Right renal cortex interstitium (tissue), 3 donors: ENCODE measurements around the gene NID2. TPM values are rescaled to one million over a fixed set of nuclear protein-coding genes. Genes with fewer than 3 reads are reported as not detected.

ENCODE experiments used
- DNase-seq, 3 donors: peaks; one replicate each; pipeline ENCODE4 v3.0.0-alpha.2; 2013; ENCODE audit warnings: low read depth in 3 of 3, low spot score in 2 of 3
- polyA plus RNA-seq, 3 donors: library from polyadenylated mRNA; unstranded; fragments of 120-200 nt; gene quantifications; one replicate each; pipeline ENCODE4 v1.2.1, GENCODE V29; 2013; ENCODE audit not compliant: insufficient read length in 3 of 3

Gene NID2
- polyA plus RNA-seq, 3 donors, result 109 to 129 (median 117) TPM

- DNase-seq, result no peak
These were observed 39.0 kb downstream of the NID2 start for GRCh38 chr14:52029881-52030280.

GRCh38 chr14:52026901-52027300 lies 42.0 kb downstream of the NID2 start:
- DNase-seq, result no peak

GRCh38 chr14:52026017-52026660 lies 42.7 kb downstream of the NID2 start:
- no peak for DNase-seq

- DNase-seq, result no peak
These were observed 43.5 kb downstream of the NID2 start for GRCh38 chr14:52025310-52025709.

- DNase-seq, result no peak
These were observed 45.3 kb downstream of the NID2 start for GRCh38 chr14:52023518-52023917.

- no peak for DNase-seq
These were observed 46.8 kb downstream of the NID2 start for GRCh38 chr14:52021957-52022600.

- DNase-seq, result no peak
These were observed 47.8 kb downstream of the NID2 start for GRCh38 chr14:52020866-52021717.

- DNase-seq, result no peak
These were observed 48.6 kb downstream of the NID2 start for GRCh38 chr14:52020161-52020714.

- DNase-seq, result no peak
These were observed 49.9 kb downstream of the NID2 start for GRCh38 chr14:52018970-52019369.

- DNase-seq, result no peak
These were observed 50.6 kb downstream of the NID2 start for GRCh38 chr14:52018252-52018651.

GRCh38 chr14:52015411-52016030 lies 53.3 kb downstream of the NID2 start:
- DNase-seq, result no peak

- no peak for DNase-seq
These were observed 54.1 kb downstream of the NID2 start for GRCh38 chr14:52014601-52015267.

- DNase-seq, result no peak
These were observed 54.8 kb downstream of the NID2 start for GRCh38 chr14:52013984-52014600.

GRCh38 chr14:52012635-52013034 lies 56.2 kb downstream of the NID2 start:
- DNase-seq, result no peak

GRCh38 chr14:52011523-52011922 lies 57.3 kb downstream of the NID2 start:
- DNase-seq, result no peak

- no peak for DNase-seq
These were observed 58.6 kb downstream of the NID2 start for GRCh38 chr14:52010173-52010693.

- no peak for DNase-seq
These were observed 60.7 kb downstream of the NID2 start for GRCh38 chr14:52008136-52008535.

- DNase-seq, result no peak
These were observed 61.2 kb downstream of the NID2 start for GRCh38 chr14:52007637-52008036.

GRCh38 chr14:52007211-52007610 lies 61.6 kb downstream of the NID2 start:
- no peak for DNase-seq

- no peak for DNase-seq
These were observed 62.5 kb downstream of the NID2 start for GRCh38 chr14:52006361-52006760.
